Right atrium auricular region (tissue), 2 donors: ENCODE data around the gene APOB. TPM values are rescaled to one million over a fixed set of nuclear protein-coding genes. Genes with fewer than 3 reads are reported as not detected.

ENCODE experiments used
- DNase-seq: peaks from one replicate; pipeline ENCODE4 v3.0.0-alpha.2; 2019; ENCODE audit warnings: low spot score
- H3K27ac ChIP-seq, 2 donors: fragments of 200-600 bp; sonication (generic); 1 replicate in 1 of 2; 2 replicates in 1 of 2; pipeline ENCODE4 v1.5.1; 2016 to 2019
- H3K27me3 ChIP-seq, 2 donors: fragments of 200-600 bp; sonication (generic); one replicate each; pipeline versions ENCODE4 v1.5.1 to v1.6.0; 2017 to 2019
- H3K36me3 ChIP-seq: fragments of 200-600 bp; sonication (generic); one replicate; pipeline ENCODE4 v1.5.1; 2016
- H3K4me1 ChIP-seq, 2 donors: fragments of 200-600 bp; sonication (generic); one replicate each; pipeline versions ENCODE4 v1.5.1 to v1.6.0; 2017 to 2019
- H3K4me3 ChIP-seq, 2 donors: fragments of 200-600 bp; sonication (generic); 1 replicate in 1 of 2; 2 replicates in 1 of 2; pipeline ENCODE4 v1.5.1; 2017 to 2019; ENCODE audit warnings: mild to moderate bottlenecking in 1 of 2, moderate library complexity in 1 of 2
- H3K9me3 ChIP-seq, 2 donors: fragments of 200-600 bp; sonication (generic); one replicate each; pipeline ENCODE4 v1.5.1; 2019
- total RNA-seq, 2 donors: library from RNA; depleted of rRNA; stranded (reverse); fragments of >200 nt; gene quantifications; one replicate each; pipeline ENCODE4 v1.1.0, GENCODE V29; 2016
- TF ChIP-seq, protein P1 (sequence below), 2 donors: fragments of 200-600 bp; sonication (generic); IDR thresholded peaks; one replicate each; pipeline ENCODE4 v1.5.1; 2019; ENCODE audit warnings: antibody characterized with exemption in 2 of 2

The APOB gene
- total RNA-seq, 2 donors from 2014 or later, result 20.1 to 45.3 TPM

DNA sequence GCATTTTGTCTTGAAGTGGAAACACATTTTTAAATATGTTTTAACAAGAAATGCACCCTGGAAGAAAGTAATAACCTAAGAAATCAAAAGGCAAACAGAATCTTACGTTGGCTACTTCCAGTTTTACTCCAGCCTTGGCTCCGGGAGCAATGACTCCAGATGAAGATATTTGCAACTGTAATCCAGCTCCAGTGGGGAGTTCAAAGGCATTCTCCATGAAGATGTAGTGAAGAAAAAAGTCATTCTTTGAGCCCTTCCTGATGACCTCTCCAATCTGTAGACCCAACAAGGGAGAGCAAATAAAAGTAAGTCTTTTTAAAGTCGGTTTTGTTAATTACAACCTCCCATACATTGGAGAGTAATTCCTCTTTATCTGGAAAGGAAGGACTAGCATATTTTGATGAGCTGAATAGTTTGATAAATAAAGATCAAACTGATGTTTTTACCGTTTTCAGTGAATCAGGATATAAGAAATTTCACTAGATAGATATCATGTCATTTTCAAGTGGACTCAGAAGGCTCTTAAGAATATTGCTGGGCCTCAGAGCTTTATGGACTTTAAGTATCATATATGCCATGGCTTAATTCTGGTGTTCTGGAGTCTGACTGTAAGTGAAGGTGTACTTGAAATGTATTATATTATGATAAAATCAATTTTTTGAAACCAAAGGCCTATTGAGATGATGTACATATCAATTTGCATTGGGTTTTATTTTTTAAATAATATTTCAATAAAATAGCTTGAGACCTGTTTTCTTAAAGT, 20.3 kb downstream of the APOB start:
- Histone ChIP-seq H3K9me3 (no peaks in the 10 kb centered on the region), H3K27ac (no peak overlapping the region), H3K4me3 (no peak overlapping the region), H3K36me3 (peaks cover 58% of the 10 kb centered on the region), H3K4me1 (no peaks in the 10 kb centered on the region), H3K27me3 (no peaks in the 10 kb centered on the region)
- TF ChIP-seq, protein P1, sequence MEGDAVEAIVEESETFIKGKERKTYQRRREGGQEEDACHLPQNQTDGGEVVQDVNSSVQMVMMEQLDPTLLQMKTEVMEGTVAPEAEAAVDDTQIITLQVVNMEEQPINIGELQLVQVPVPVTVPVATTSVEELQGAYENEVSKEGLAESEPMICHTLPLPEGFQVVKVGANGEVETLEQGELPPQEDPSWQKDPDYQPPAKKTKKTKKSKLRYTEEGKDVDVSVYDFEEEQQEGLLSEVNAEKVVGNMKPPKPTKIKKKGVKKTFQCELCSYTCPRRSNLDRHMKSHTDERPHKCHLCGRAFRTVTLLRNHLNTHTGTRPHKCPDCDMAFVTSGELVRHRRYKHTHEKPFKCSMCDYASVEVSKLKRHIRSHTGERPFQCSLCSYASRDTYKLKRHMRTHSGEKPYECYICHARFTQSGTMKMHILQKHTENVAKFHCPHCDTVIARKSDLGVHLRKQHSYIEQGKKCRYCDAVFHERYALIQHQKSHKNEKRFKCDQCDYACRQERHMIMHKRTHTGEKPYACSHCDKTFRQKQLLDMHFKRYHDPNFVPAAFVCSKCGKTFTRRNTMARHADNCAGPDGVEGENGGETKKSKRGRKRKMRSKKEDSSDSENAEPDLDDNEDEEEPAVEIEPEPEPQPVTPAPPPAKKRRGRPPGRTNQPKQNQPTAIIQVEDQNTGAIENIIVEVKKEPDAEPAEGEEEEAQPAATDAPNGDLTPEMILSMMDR (IDR thresholded peaks at IDR 0.05), result no peak
- DNase-seq, result no peak

DNA sequence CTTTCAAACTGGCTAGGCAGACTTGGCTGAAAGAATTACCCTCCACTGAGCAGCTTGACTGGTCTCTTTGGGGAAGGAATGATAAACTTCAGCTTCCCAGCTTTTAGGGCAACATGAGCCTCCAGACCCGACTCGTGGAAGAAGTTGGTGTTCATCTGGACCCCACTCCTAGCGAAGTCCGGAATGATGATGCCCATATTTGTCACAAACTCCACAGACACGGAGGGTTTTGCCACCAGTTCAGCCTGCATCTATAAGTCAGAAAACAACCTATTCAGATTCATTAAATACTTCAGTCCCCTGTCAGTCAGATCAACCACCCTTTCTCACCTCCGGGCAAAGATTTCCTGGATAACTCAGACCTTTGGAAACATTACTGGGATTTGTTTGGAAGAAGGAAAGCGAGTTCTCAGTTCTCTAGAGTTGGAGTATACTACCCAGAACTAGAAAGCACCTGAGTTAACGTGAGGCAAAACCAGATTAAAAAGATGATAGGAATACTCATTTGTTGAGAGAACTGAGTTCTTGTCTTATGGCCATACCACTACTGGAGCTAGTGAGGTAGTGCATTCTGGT, 21.0 kb downstream of the APOB start:
- no peak for DNase-seq
- H3K27me3 ChIP-seq, result no peaks in the 10 kb centered on the region
- no peaks in the 10 kb centered on the region for H3K9me3 ChIP-seq
- H3K4me1 ChIP-seq, result no peaks in the 10 kb centered on the region
- H3K36me3 ChIP-seq, result peaks cover 57% of the 10 kb centered on the region
- no peak overlapping the region for H3K4me3 ChIP-seq
- H3K27ac ChIP-seq, result no peak overlapping the region
- TF ChIP-seq, protein P1 (IDR thresholded peaks at IDR 0.05), result no peak

DNA sequence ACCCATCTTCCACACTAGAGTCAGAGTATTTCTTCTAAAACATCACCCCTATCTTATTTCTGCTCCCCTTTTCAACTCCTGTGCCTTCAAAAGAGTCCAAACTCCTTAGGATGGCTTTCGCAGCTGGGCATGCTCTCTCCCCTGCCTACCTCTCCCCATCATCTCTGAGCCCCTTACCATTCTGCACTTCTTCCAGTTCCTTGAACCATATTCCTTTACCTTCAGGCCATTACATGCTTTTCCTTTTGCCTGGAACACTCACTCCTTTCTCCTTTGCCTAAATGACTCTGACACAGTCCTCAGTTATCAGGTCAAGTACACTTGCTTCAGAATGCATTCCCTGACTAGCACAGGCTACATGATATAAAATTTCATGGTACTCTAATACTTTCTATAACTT, 22.4 kb downstream of the APOB start:
- no peaks in the 10 kb centered on the region for H3K9me3 ChIP-seq

DNA sequence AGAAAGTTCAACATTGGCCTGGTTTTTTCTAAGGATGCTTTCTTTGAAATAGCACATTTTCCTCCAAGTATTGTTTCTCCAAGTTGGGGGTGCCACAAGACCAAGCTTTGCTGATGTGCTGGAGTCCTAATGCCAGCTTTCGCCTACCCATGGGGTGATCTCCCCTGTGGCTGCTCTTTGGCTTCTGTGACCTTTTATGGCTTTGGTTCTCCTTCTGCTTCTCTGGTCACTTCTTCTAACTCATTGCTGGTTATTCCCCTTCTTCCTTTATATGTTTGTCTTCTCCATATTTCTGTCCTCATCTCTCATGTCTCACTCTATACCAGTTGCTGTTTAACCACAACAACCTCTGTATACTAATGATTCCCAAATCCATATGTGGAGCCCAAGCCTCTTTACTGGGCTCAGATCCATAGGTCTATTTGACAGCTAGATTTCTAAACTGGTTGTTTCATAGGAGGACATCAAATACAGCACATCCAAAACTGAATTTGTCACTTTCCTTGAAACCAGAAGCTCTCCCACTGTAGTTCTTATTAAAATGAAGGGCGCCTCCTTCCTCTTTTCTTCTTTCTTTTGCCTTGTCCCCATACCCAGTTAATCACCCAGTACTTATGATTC, 23.1 kb downstream of the APOB start:
- TF ChIP-seq, protein P1 (IDR thresholded peaks at IDR 0.05), result no peak
- H3K4me1 ChIP-seq, result no peaks in the 10 kb centered on the region
- DNase-seq, result no peak
- H3K9me3 ChIP-seq, result no peaks in the 10 kb centered on the region
- H3K27ac ChIP-seq, result no peak overlapping the region
- H3K4me3 ChIP-seq, result no peak overlapping the region
- H3K27me3 ChIP-seq, result no peaks in the 10 kb centered on the region
- H3K36me3 ChIP-seq, result peaks cover 47% of the 10 kb centered on the region

More for the DNA sequence above, 22.4 kb downstream of the APOB start:
- no peaks in the 10 kb centered on the region for H3K4me1 ChIP-seq
- peaks cover 52% of the 10 kb centered on the region for H3K36me3 ChIP-seq
- no peak overlapping the region for H3K4me3 ChIP-seq
- TF ChIP-seq, protein P1 (IDR thresholded peaks at IDR 0.05), result no peak
- DNase-seq, result no peak
- no peak overlapping the region for H3K27ac ChIP-seq
- no peaks in the 10 kb centered on the region for H3K27me3 ChIP-seq

DNA sequence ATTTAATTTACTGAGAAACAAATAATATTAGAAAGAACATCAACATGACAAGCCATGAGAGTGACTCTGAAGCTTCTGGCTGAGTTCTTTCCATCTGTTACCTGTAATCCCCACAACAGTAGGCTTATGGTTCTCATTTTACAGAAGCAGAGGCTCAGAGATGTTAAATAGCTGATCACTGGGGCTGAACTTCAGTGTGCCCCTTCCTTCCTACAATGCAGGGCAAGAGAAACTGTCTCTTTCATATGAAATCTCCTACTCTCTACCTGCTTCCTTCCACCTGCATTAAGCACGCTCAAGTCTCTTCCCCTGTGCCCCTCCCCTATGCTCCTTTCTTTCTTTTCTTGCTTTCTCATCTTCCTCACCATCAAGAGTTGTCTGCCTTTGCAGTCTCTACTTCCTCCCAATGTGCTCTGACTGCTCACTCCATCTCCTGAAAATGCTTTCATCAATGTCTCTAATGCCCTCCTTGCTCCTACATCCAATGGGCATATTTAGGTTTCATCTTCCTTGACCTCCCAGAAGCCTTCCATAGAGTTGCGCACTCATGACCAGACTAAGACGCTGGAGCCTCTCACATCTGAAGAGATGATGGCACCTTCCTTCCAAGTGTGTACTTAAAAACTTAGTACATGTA, 23.7 kb downstream of the APOB start:
- Histone ChIP-seq H3K4me3 (no peak overlapping the region), H3K36me3 (peaks cover 41% of the 10 kb centered on the region), H3K27me3 (no peaks in the 10 kb centered on the region), H3K27ac (no peak overlapping the region), H3K4me1 (no peaks in the 10 kb centered on the region), H3K9me3 (no peaks in the 10 kb centered on the region)
- DNase-seq, result no peak
- TF ChIP-seq, protein P1 (IDR thresholded peaks at IDR 0.05), result no peak
